GM12873 (cell line): ENCODE data around the gene CLN6.
A peak's percentile ranks its signal among the peaks of the same experiment; 100 is the strongest.

Source experiments
- CTCF ChIP-seq: IDR thresholded peaks from 2 replicates; pipeline ENCODE4 v1.5.1; 2012; ENCODE audit warnings: low read depth, mild to moderate bottlenecking, moderate library complexity, low read length, control low read depth; ENCODE audit not compliant: insufficient read depth; ENCODE audit errors: missing control alignments

The CLN6 gene

GRCh38 chr15:68252925-68253534 lies 23.5 kb upstream of the CLN6 start:
- peak; percentile 82 for TF ChIP-seq CTCF

GRCh38 chr15:68249058-68249713 lies 19.7 kb upstream of the CLN6 start:
- TF ChIP-seq CTCF: no peak

- no peak for TF ChIP-seq CTCF
Measured at GRCh38 chr15:68244235-68244634, 14.7 kb upstream of the CLN6 start.

GRCh38 chr15:68241088-68241935 lies 11.8 kb upstream of the CLN6 start:
- TF ChIP-seq CTCF: no peak

- TF ChIP-seq CTCF: no peak
Measured at GRCh38 chr15:68239025-68239424, 9.5 kb upstream of the CLN6 start.

- TF ChIP-seq CTCF: no peak
Measured at GRCh38 chr15:68235022-68235421, 5.5 kb upstream of the CLN6 start.

- TF ChIP-seq CTCF: no peak
Measured at GRCh38 chr15:68234060-68234459, 4.5 kb upstream of the CLN6 start.
